Gastroesophageal sphincter (tissue), 3 donors: Measurements from ENCODE around the gene FGF7.

ENCODE experiments used
- CTCF ChIP-seq, 4 experiments: fragments of 200-600 bp in 2 of 4; fragments of 450-650 bp in 2 of 4; sonication (generic) in 1 of 4; IDR thresholded peaks; one replicate each; pipeline ENCODE4 v1.5.1; 2017 to 2019; ENCODE audit warnings: antibody characterized with exemption in 4 of 4, mild to moderate bottlenecking in 2 of 4, moderate library complexity in 2 of 4
- POLR2A ChIP-seq, 2 donors: fragments of 450-650 bp; IDR thresholded peaks; one replicate each; pipeline ENCODE4 v1.6.1; 2017; ENCODE audit warnings: antibody characterized with exemption in 2 of 2, mild to moderate bottlenecking in 2 of 2, moderate library complexity in 1 of 2

GRCh38 chr15:49424954-49425353 lies 1.9 kb downstream of the FGF7 start:
- TF ChIP-seq POLR2A (IDR thresholded peaks at IDR 0.05) = no peak
- no peak for TF ChIP-seq CTCF (IDR thresholded peaks at IDR 0.05)
